ENCODE data around the gene ARHGEF19. TPM values are rescaled to one million over a fixed set of nuclear protein-coding genes. Genes with fewer than 3 reads are reported as not detected.

ARHGEF19 gene
- total RNA-seq, 1 donor from 2014 or later, result 19.4 TPM

DNA sequence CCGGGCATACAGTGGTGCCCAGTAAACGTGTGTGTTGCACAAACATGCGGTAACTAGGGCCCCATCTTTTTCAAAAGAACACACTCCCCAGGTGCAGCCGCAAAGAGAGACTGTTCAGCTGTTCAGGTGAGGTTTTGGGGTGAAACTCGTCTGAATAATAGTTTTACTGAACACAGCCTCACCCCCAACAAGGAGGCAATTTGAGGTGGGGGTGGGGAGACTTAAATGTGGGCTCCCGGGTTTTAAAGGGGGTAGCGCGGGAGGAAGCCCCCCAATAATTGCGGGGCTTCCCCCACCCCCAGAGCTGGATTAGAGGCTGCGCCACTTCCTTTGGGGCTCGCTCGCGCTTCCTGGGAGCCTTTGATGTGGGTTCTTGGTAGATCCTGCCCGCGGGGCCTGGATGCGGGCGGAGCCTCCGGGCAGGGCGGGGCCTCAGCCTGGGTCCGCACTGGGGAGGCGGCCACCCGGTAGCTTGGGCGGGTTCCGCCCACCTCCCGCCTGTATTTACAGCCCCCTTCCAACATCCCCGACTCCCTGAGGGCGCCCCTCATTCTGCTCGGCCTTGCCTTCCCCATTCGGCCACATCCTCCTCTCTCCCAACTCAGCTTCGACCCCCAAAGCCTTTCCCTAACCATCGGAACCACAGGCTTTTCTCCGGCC lies 50.2 kb downstream of the ARHGEF19 start:
- peaks cover 19% of the 10 kb centered on the region for H3K4me1 ChIP-seq
- DNase-seq (ENCODE audit: extremely low spot score in 2 of 2), result no peak
- intact Hi-C loops (cut with DNase I), result no loop called here
- no peaks in the 10 kb centered on the region for H3K9me3 ChIP-seq
- H3K4me3 ChIP-seq, result no peak overlapping the region
- no peak overlapping the region for H3K27ac ChIP-seq
- no peaks in the 10 kb centered on the region for H3K36me3 ChIP-seq
- H3K27me3 ChIP-seq, result no peaks in the 10 kb centered on the region
- TF ChIP-seq, protein P1, sequence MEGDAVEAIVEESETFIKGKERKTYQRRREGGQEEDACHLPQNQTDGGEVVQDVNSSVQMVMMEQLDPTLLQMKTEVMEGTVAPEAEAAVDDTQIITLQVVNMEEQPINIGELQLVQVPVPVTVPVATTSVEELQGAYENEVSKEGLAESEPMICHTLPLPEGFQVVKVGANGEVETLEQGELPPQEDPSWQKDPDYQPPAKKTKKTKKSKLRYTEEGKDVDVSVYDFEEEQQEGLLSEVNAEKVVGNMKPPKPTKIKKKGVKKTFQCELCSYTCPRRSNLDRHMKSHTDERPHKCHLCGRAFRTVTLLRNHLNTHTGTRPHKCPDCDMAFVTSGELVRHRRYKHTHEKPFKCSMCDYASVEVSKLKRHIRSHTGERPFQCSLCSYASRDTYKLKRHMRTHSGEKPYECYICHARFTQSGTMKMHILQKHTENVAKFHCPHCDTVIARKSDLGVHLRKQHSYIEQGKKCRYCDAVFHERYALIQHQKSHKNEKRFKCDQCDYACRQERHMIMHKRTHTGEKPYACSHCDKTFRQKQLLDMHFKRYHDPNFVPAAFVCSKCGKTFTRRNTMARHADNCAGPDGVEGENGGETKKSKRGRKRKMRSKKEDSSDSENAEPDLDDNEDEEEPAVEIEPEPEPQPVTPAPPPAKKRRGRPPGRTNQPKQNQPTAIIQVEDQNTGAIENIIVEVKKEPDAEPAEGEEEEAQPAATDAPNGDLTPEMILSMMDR (IDR thresholded peaks at IDR 0.05), result no peak
- TF ChIP-seq POLR2AphosphoS5 (IDR thresholded peaks at IDR 0.05; ENCODE audit: insufficient read depth in 1 of 2, low read depth in 1 of 2), result peak in 1 of 2 donors; percentile 16
- no peak for TF ChIP-seq POLR2A (IDR thresholded peaks at IDR 0.05)

GRCh38 chr1:16161717-16162116 lies 50.7 kb downstream of the ARHGEF19 start:
- Histone ChIP-seq H3K9me3 (no peaks in the 10 kb centered on the region), H3K36me3 (no peaks in the 10 kb centered on the region), H3K4me3 (no peak overlapping the region), H3K27ac (no peak overlapping the region), H3K4me1 (peaks cover 22% of the 10 kb centered on the region), H3K27me3 (no peaks in the 10 kb centered on the region)
- no peak for DNase-seq (ENCODE audit: extremely low spot score in 2 of 2)
- intact Hi-C loops (cut with DNase I), result no loop called here
- no peak for TF ChIP-seq POLR2A (IDR thresholded peaks at IDR 0.05)
- TF ChIP-seq POLR2AphosphoS5 (IDR thresholded peaks at IDR 0.05; ENCODE audit: insufficient read depth in 1 of 2, low read depth in 1 of 2), result no peak
- TF ChIP-seq, protein P1 (IDR thresholded peaks at IDR 0.05), result no peak

DNA sequence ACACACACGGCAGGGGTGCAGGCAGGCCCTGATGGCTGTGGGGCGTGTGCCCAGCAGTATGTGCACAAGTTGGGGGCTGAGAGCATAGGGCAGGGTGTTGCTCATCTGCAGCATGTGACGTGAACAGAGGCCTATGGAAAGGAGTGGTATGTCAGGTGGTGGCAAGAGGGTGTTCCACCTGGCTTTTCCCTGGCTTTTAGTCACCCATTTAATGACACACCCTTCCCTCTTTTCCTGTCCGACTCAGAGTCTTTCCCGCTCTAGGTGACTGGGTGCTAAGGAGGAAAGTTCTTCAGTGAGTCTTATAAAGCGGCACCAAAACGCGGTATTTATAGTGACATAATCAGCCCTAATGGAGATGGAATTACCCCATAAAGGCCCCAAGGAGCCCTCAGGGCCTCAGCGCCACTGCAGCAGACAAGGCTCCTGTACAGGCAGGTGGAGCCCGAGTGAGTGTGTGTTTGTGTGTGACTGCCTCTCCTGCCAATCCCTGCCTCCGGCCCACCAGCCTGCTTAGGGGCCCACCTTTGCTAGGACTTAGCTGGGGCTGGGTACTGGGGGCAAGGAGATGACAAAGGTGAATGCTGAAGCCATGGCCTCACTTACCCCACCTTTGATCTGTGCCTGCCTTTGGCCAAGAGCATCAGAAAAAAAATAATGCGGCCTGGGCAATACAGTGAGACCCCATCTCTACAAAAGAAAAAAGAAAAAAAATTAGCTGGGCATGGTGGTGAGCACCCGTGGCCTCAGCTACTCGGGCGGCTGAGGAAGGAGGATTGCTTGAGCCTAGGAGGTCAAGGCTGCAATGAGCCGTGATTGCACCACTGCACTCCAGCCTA lies 53.2 kb downstream of the ARHGEF19 start:
- H3K4me1 ChIP-seq, result peaks cover 38% of the 10 kb centered on the region
- intact Hi-C loops (cut with DNase I), result no loop called here
- no peak for DNase-seq (ENCODE audit: extremely low spot score in 2 of 2)
- H3K27ac ChIP-seq, result peak overlapping the region; percentile 93
- no peak overlapping the region for H3K4me3 ChIP-seq
- no peaks in the 10 kb centered on the region for H3K9me3 ChIP-seq
- H3K27me3 ChIP-seq, result no peaks in the 10 kb centered on the region
- TF ChIP-seq, protein P1 (IDR thresholded peaks at IDR 0.05), result no peak
- peak; percentile 12 to 75 for TF ChIP-seq POLR2AphosphoS5 (IDR thresholded peaks at IDR 0.05; ENCODE audit: insufficient read depth in 1 of 2, low read depth in 1 of 2)
- H3K36me3 ChIP-seq, result no peaks in the 10 kb centered on the region

DNA sequence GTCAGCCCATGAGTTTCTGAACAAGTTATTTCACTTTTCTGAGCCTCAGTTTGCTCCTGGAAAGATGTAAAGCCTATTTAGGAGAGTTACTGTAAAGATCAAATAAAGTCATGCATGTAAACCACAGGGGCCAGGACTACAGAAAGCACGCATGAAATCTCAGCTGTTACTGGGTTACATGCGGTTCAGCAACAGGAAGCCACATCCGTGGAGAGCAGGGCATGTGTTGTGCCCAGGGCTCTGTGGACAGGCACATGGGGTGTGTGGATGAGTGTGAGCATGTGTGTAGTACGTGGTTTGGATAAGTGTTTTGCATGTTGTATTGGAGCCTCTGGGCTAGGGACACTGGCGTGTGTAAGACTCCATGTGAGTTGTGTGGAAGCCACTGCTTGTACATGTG lies 54.4 kb downstream of the ARHGEF19 start:
- no peaks in the 10 kb centered on the region for H3K9me3 ChIP-seq
- TF ChIP-seq POLR2AphosphoS5 (IDR thresholded peaks at IDR 0.05; ENCODE audit: insufficient read depth in 1 of 2, low read depth in 1 of 2) (no peak), POLR2A (IDR thresholded peaks at IDR 0.05) (no peak)
- TF ChIP-seq, protein P1 (IDR thresholded peaks at IDR 0.05), result no peak
- peak overlapping the region; percentile 93 for H3K27ac ChIP-seq
- peak overlapping the region in 1 of 2 donors; percentile 3 for H3K4me3 ChIP-seq
- DNase-seq (ENCODE audit: extremely low spot score in 2 of 2), result no peak
- H3K36me3 ChIP-seq, result no peaks in the 10 kb centered on the region
- peaks cover 47% of the 10 kb centered on the region for H3K4me1 ChIP-seq
- intact Hi-C loops (cut with DNase I), result no loop called here
- no peaks in the 10 kb centered on the region for H3K27me3 ChIP-seq

Data from vagina (tissue), 2 donors.